ENCODE results near the gene RTEL1. TPM values are rescaled to one million over a fixed set of nuclear protein-coding genes. Genes with fewer than 3 reads are reported as not detected.
"Not testable (repeated sequence)": the region's sequence is repeated elsewhere in the genome, so short reads cannot be mapped to it uniquely, and the experiment has no call there.

RTEL1 gene
- 4.4 and 4.6 TPM in 2 replicates for total RNA-seq

DNA sequence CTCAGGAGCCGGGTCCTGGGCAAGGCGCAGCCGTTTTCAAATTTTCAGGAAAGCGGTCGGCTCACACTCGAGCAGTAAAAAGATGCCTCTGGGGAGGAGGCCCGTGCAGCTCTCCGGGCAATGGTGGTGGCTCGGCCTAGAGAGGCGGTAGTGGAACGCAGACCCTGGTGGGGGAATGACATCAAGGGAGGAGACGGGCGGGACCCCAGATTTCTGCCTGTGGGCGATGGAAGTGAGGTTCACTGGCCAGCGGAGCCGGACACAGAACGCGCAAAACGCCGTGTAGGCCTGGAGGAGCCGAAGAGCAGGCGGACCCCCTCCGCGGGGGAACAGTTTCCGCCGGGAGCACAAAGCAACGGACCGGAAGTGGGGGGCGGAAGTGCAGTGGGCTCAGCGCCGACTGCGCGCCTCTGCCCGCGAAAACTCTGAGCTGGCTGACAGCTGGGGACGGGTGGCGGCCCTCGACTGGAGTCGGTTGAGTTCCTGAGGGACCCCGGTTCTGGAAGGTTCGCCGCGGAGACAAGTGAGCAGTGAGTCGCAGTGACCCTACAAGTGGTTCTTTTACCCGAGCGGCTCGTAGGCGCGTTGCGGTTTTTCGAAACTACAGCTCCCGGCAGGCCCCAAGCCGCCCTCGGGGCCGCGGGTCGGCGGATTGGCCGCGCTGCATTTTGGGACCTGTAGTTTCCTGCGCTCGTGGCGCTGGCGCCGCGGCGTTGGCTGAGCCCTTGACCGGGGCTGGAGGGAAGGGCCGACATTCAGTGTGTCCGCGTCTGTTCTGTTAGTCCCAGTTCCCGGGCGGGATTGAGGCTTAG is at the start of gene RTEL1:
TSS of gene RTEL1 (plus strand) at position 376 of the 812 bp plus-strand sequence. CDS start 1,091 bp downstream, outside the sequence.
- peak; percentile 95 for DNase-seq (ENCODE audit: low read depth in 2 of 2)

- DNase-seq (ENCODE audit: low read depth in 2 of 2), result no peak
Measured at GRCh38 chr20:63610581-63611435, 47.3 kb upstream of the RTEL1 start.

DNA sequence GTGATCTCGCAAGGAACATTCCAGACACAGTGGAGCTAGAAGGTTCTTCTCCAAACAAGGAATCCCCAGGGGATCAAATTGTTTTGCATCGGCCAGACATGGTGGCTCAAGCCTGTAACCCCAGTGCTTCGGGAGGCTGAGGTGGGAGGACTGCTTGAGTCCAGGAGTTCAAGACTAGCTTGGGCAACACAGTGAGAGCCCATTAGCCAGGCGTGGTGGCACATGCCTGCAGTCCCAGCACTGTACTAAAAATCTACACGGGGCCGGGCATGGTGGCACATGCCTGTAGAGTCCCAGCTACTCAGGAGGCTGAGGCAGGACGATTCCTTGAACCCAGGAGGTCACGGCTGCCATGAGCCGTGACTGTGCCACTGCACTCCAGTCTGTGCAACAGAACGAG is 46.5 kb upstream of the RTEL1 start:
- DNase-seq (ENCODE audit: low read depth in 2 of 2), result no peak

- peak in 1 of 2 donors; percentile 44 for DNase-seq (ENCODE audit: low read depth in 2 of 2)
Measured at GRCh38 chr20:63612276-63612931, 45.7 kb upstream of the RTEL1 start.

DNA sequence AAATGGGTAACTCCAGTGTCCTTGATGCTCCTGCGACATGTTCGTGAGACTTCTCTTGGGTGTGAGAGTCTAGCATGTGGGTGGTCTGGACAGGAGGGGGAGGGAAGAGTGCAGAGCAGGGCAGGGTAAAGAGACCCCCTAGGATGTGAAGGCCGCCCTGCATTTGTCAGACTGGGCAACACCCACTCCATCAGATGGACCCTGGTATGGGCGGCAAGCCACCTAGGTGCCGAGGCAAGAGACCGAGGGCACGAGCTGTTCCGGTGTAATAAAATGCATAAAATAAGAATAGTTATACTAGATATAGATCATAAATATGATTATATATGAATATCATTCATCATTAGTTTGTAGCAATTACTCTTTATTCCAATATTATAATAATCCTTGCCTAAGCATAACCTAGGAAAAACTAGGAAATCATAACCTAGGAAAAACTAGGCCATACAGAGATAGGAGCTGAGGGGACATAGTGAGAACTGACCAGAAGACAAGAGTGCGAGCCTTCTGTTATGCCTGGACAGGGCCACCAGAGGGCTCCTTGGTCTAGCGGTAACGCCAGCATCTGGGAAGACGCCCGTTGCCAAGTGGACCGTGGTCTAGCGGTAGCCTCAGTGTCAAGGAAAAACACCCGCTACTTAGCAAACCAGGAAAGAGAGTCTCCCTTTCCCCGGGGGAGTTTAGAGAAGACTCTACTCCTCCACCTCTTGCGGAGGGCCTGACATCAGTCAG is 44.1 kb upstream of the RTEL1 start:
- DNase-seq (ENCODE audit: low read depth in 2 of 2), result not testable (repeated sequence)

GRCh38 chr20:63617092-63617875 is 40.8 kb upstream of the RTEL1 start:
- DNase-seq (ENCODE audit: low read depth in 2 of 2), result no peak

GRCh38 chr20:63617876-63618265 is 40.2 kb upstream of the RTEL1 start:
- DNase-seq (ENCODE audit: low read depth in 2 of 2), result no peak

DNA sequence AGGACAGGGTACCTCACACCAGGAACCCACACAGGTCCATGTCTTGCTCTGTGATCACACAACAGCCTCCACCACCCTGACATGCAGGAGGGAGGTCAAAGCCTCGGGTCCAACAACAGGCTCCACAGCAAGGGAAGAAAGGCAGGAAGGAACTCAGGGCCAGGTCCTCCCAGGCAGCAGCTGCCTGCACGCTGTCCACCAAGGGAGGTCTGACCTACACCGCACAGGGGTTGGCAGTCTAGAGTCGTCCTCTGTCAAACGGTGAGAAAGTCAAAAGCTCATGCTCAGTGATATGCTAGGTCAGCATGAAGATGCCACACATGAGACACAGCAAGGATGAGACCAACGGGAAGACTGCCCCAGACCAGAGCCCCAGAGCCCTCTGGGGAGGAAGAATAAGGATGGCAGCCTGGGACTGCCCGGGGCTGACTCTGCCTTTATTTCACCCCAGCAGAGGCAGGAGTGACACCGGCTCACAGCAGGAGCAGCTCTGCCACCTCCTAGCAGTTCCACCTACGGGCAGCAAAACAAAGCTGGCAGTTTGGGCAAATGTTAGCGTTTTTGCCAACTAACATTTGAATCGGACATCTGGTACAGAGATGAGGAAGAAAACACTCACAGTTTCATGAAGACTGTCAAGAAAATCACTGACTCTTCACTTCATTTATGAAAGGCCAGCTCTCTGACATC is 39.7 kb upstream of the RTEL1 start:
- no peak for DNase-seq (ENCODE audit: low read depth in 2 of 2)

DNA sequence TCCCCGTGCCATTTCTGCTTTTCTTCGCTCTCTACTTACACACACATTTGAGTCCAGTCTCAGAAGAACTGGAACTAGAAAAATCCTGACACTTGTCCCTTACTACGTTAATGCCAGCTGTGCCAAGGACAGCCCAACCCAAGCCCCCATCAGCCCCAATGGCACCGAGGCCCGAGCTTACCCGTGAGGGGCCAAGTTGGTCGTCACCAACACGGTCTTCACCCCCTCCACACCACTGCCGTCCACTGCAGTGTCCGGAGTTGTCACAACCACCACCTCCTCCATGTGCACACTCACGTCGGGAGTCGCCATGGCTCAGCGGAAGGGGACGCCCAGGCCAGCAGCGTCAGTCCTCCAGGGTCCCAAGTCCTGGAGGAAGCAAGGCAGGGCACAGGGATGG is 39.0 kb upstream of the RTEL1 start:
- DNase-seq (ENCODE audit: low read depth in 2 of 2), result no peak

DNA sequence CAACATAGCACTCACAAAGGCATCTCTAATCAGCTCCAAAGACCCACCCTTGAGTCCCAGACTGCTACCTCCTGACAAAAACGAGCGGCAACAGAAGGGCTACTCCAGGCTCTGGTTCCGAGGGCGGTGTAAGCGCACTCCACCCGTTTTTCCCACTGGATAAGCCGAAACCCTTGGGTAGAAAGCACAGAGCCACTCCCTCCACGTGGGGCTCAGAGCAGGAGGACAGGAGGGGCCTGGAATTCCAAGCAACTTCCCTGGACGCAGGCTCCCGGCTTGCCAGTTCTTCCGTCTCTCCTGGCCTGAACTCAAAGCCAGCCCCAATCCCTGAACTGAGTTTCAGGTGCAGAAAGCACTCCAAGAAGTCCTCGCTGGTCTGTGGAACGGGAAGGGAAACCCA is 38.6 kb upstream of the RTEL1 start:
- no peak for DNase-seq (ENCODE audit: low read depth in 2 of 2)

- DNase-seq (ENCODE audit: low read depth in 2 of 2), result no peak
Measured at GRCh38 chr20:63620991-63621390, 37.1 kb upstream of the RTEL1 start.

- DNase-seq (ENCODE audit: low read depth in 2 of 2), result no peak
Measured at GRCh38 chr20:63622096-63622495, 36.0 kb upstream of the RTEL1 start.

DNA sequence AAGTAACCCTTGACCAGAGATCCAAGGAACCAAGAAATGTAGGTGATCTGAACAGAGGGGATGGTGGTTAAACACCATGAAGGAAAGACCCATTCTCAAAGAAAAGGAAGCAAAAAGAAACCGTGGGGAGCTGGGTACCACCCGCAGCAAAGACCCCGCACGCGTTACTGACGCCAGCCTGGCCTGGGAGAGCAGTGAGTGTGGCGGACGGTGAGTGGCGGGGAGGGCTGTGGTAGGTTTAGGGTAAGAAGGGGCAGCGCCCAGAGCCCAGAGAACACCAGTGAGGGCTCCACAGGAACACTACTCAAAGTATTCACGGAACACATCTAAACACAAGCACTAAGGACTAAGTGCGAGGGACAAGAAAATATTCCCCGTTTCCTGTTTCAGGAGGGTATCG is 35.4 kb upstream of the RTEL1 start:
- DNase-seq (ENCODE audit: low read depth in 2 of 2), result no peak

- peak in 1 of 2 donors; percentile 53 for DNase-seq (ENCODE audit: low read depth in 2 of 2)
Measured at GRCh38 chr20:63624486-63624885, 33.6 kb upstream of the RTEL1 start.

GRCh38 chr20:63625771-63626423 is 32.2 kb upstream of the RTEL1 start:
- DNase-seq (ENCODE audit: low read depth in 2 of 2), result peak; percentile 33 to 48

- peak; percentile 75 to 85 for DNase-seq (ENCODE audit: low read depth in 2 of 2)
Measured at GRCh38 chr20:63626424-63627128, 31.5 kb upstream of the RTEL1 start, which contains the start of gene GMEB2. Gene GMEB2, minus strand, starts transcription at chr20:63627101. Its CDS starts 7,704 bp downstream, at chr20:63619397.

- DNase-seq (ENCODE audit: low read depth in 2 of 2), result peak; percentile 96 to 97
Measured at GRCh38 chr20:63627129-63627750, 30.9 kb upstream of the RTEL1 start.

DNA sequence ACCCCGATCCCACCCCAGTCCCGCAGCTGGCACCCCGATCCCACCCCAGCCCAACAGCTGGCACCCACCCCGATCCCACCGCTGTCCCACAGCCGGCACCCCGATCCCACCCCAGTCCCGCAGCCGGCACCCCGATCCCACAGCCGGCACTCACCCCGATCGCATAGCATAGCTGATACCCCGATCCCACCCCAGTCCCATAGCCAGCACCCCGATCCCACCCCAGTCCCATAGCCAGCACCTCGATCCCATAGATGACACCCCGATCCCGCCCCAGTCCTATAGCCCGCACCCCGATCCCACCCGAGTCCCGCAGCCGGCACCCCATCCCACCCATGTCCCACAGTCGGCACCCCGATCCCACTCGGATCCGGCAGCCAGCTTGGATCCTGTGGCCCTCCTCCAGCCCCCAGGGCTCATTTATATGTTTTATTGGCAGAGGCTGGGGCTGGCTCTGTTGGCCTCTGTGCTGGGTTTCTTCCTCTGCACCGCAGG is 30.3 kb upstream of the RTEL1 start:
- no peak for DNase-seq (ENCODE audit: low read depth in 2 of 2)

Data from lung microvascular endothelial cell (primary cell).